ENCODE measurements around the gene DEPP1.

The DEPP1 gene

GRCh38 chr10:44935201-44935965 lies 43.2 kb downstream of the DEPP1 start:
- Histone ChIP-seq H3K36me3 (ENCODE audit: control insufficient read depth, low read length) (no peaks in the 10 kb centered on the region), H3K27ac (ENCODE audit: low read depth, low read length) (no peak overlapping the region), H3K4me2 (ENCODE audit: low read length) (no peak overlapping the region), H3K9me3 (ENCODE audit: control insufficient read depth, insufficient read depth, low read length) (no peaks in the 10 kb centered on the region), H3K27me3 (ENCODE audit: control insufficient read depth, low read length) (no peaks in the 10 kb centered on the region), H3F3A (ENCODE audit: control insufficient read depth, insufficient read depth) (no peaks in the 10 kb centered on the region), H4K20me1 (ENCODE audit: control insufficient read depth, insufficient read depth, low read depth, low read length) (no peaks in the 10 kb centered on the region), H3K4me3 (ENCODE audit: low read length) (no peak overlapping the region), H3K9me2 (replicated peaks; ENCODE audit: control insufficient read depth, low read length) (no peaks in the 10 kb centered on the region), H3K79me2 (ENCODE audit: control insufficient read depth, low read length) (no peaks in the 10 kb centered on the region), H3K4me1 (ENCODE audit: control insufficient read depth, low read length) (peaks cover 9% of the 10 kb centered on the region)
- TF ChIP-seq EZH2phosphoT487 (IDR thresholded peaks at IDR 0.05; ENCODE audit: borderline replicate concordance, low read length) (no peak), CTCF (IDR thresholded peaks at IDR 0.05; ENCODE audit: low read depth, low read length, poor library complexity, severe bottlenecking) (no peak)

- Histone ChIP-seq H3K4me1 (ENCODE audit: control insufficient read depth, low read length) (peaks cover 9% of the 10 kb centered on the region), H3K9me2 (replicated peaks; ENCODE audit: control insufficient read depth, low read length) (no peaks in the 10 kb centered on the region), H3K4me2 (ENCODE audit: low read length) (no peak overlapping the region), H4K20me1 (ENCODE audit: control insufficient read depth, insufficient read depth, low read depth, low read length) (no peaks in the 10 kb centered on the region), H3K4me3 (ENCODE audit: low read length) (no peak overlapping the region), H3K27me3 (ENCODE audit: control insufficient read depth, low read length) (no peaks in the 10 kb centered on the region), H3K36me3 (ENCODE audit: control insufficient read depth, low read length) (no peaks in the 10 kb centered on the region), H3K9me3 (ENCODE audit: control insufficient read depth, insufficient read depth, low read length) (no peaks in the 10 kb centered on the region), H3K79me2 (ENCODE audit: control insufficient read depth, low read length) (no peaks in the 10 kb centered on the region), H3K27ac (ENCODE audit: low read depth, low read length) (no peak overlapping the region), H3F3A (ENCODE audit: control insufficient read depth, insufficient read depth) (no peaks in the 10 kb centered on the region)
- no peak for TF ChIP-seq CTCF (IDR thresholded peaks at IDR 0.05; ENCODE audit: low read depth, low read length, poor library complexity, severe bottlenecking)
- TF ChIP-seq EZH2phosphoT487 (IDR thresholded peaks at IDR 0.05; ENCODE audit: borderline replicate concordance, low read length), result no peak
These were observed 44.0 kb downstream of the DEPP1 start for GRCh38 chr10:44934416-44935200.

GRCh38 chr10:44933451-44934321 lies 44.9 kb downstream of the DEPP1 start:
- TF ChIP-seq EZH2phosphoT487 (IDR thresholded peaks at IDR 0.05; ENCODE audit: borderline replicate concordance, low read length), result no peak
- no peak for TF ChIP-seq CTCF (IDR thresholded peaks at IDR 0.05; ENCODE audit: low read depth, low read length, poor library complexity, severe bottlenecking)
- H3K4me3 ChIP-seq (ENCODE audit: low read length), result no peak overlapping the region
- H3K4me1 ChIP-seq (ENCODE audit: control insufficient read depth, low read length), result peaks cover 9% of the 10 kb centered on the region
- H3K36me3 ChIP-seq (ENCODE audit: control insufficient read depth, low read length), result no peaks in the 10 kb centered on the region
- no peaks in the 10 kb centered on the region for H3K27me3 ChIP-seq (ENCODE audit: control insufficient read depth, low read length)
- no peak overlapping the region for H3K4me2 ChIP-seq (ENCODE audit: low read length)
- no peak overlapping the region for H3K27ac ChIP-seq (ENCODE audit: low read depth, low read length)
- no peaks in the 10 kb centered on the region for H3F3A ChIP-seq (ENCODE audit: control insufficient read depth, insufficient read depth)
- H3K79me2 ChIP-seq (ENCODE audit: control insufficient read depth, low read length), result no peaks in the 10 kb centered on the region
- no peaks in the 10 kb centered on the region for H3K9me2 ChIP-seq (replicated peaks; ENCODE audit: control insufficient read depth, low read length)
- H4K20me1 ChIP-seq (ENCODE audit: control insufficient read depth, insufficient read depth, low read depth, low read length), result no peaks in the 10 kb centered on the region
- no peaks in the 10 kb centered on the region for H3K9me3 ChIP-seq (ENCODE audit: control insufficient read depth, insufficient read depth, low read length)
